Mucosa of stomach (tissue), 1 donor: Measurements from ENCODE around the gene TMEM59L.

Experiments used
- H3K27me3 ChIP-seq: one replicate; pipeline ENCODE4 v1.7.0; 2013; ENCODE audit warnings: mild to moderate bottlenecking, low read length; ENCODE audit not compliant: control insufficient read depth, insufficient read depth
- H3K36me3 ChIP-seq: one replicate; pipeline ENCODE4 v1.7.0; 2013; ENCODE audit warnings: low read length; ENCODE audit not compliant: control insufficient read depth, insufficient read depth
- H3K4me1 ChIP-seq: one replicate; pipeline ENCODE4 v1.7.0; 2013; ENCODE audit warnings: mild to moderate bottlenecking, low read length; ENCODE audit not compliant: control insufficient read depth, insufficient read depth
- H3K4me3 ChIP-seq: one replicate; pipeline ENCODE4 v1.7.0; 2013; ENCODE audit warnings: low read length
- H3K9ac ChIP-seq: one replicate; pipeline ENCODE4 v1.7.0; 2013; ENCODE audit warnings: mild to moderate bottlenecking, low read length, moderate library complexity
- H3K9me3 ChIP-seq: one replicate; pipeline ENCODE4 v1.7.0; 2013; ENCODE audit warnings: mild to moderate bottlenecking, low read length, moderate library complexity; ENCODE audit not compliant: control insufficient read depth
- donor health status: Pancreatic carcinoma.

Gene TMEM59L

DNA sequence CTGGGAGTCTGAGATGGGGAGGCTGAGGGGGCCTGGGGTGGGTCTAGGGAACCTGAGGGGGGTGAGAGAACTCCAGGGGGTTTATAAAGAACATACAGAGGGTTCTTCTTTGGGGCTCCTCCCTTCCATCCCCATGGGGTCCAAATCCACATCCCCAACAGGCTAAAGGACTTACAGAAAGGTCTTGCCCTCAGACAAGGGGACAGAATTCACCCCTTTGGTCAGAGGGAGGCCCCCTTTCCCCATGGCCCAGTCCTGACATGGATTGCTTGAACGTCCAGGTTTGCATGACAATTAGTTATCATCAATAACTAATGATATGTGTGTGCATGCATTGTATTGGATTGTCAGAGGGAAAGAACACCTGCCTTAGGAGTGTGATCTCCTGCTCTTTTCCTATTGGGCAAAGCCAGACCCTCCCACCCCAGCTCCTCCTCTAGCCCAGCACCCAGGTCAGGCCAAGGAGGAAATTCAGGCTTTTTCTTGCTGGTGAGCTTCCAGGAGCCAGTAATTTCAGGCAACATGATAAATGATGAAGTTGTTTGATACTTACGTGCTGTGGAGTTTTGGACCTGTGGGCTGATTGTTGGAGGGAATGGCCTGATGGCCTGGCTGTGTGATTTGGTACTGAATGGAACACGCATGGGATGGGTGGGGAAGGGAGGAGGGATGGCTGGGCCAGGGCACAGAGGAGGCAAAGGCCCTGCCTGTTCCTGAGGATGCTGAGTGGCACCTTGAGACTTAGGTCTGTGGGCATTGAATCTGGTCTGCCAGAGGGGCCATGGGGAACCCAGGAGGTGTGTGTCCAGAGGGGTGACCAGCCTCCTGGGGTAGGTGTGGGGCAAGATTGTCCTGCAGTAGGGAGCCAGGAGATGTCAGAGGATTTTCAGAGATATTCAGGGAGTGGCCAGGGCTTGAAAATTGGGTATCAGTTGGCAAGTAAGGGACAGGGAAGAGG is 25.3 kb downstream of the TMEM59L start:
- Histone ChIP-seq H3K27me3 (no peaks in the 10 kb centered on the region), H3K36me3 (no peaks in the 10 kb centered on the region), H3K9me3 (no peaks in the 10 kb centered on the region), H3K4me1 (peaks cover 29% of the 10 kb centered on the region), H3K4me3 (peak overlapping the region; percentile 77), H3K9ac (peak overlapping the region; percentile 86)

DNA sequence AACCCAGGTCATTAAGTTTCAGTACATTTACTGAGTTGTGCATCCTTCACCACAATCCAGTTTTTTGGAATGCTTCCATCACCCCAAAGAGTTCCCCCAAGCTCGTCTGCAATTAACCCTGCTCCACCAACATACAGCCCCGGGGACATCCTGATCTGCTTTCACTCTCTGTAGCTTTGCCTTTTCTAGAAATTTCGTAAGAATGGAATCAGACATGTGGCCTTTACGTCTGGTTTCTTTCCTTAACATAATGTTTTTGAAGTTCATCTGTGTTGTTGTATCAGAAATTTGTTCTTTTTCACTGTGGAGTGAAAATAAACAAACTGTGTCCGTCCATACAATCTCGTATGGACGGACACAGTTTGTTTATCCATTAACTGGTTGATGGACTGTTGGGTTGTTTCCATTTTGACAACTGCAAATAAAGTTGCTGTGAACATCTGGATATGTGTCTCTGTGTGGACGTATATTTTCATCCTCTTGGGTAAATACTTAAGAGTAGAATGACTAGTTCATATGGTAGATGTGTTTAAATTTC is 27.1 kb downstream of the TMEM59L start:
- H3K4me3 ChIP-seq = no peak overlapping the region
- H3K27me3 ChIP-seq = no peaks in the 10 kb centered on the region
- no peaks in the 10 kb centered on the region for H3K9me3 ChIP-seq
- H3K4me1 ChIP-seq = peaks cover 29% of the 10 kb centered on the region
- H3K36me3 ChIP-seq = no peaks in the 10 kb centered on the region
- H3K9ac ChIP-seq = no peak overlapping the region

DNA sequence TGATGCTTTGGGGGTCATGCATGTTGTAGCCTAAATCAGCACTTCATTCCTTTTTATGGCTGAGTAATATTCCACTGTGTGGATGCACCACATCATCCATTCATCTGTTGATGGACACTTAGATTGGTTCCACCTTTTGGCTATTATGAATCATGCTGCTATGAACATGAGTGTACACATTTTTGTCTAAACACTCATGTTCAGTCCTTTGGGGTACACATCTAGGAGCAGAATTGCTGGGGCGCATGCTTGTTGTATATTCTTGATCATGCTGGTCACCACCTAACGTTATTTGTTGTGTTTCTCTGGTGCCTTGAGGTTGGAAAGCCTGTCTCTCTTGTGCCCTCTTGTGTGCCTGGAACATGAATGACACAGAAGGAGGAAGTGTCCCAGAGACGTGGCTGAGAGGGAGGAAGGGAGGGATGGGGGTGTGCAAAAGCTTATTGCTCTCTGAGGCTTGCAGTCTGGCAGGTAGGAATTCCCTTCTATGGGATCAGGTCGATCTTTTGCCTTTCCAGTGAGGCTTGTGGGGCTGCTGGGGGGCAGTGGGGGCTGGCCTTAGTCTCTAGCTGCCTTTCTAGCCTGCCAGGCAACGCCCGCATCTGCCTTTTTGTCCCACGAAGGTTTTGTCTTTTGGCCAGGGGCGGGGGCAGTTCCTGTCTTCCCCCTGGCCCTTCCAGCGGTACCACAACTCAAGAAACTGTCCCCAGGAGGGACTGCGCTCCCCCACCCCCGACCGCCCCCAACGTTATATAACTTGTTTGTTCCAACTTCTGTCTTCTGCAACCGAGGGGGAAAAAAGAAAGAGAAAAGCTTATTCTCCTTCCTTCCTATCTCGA is 31.7 kb downstream of the TMEM59L start:
- Histone ChIP-seq H3K4me3 (no peak overlapping the region), H3K9ac (no peak overlapping the region), H3K4me1 (no peaks in the 10 kb centered on the region), H3K27me3 (no peaks in the 10 kb centered on the region), H3K9me3 (no peaks in the 10 kb centered on the region), H3K36me3 (no peaks in the 10 kb centered on the region)

DNA sequence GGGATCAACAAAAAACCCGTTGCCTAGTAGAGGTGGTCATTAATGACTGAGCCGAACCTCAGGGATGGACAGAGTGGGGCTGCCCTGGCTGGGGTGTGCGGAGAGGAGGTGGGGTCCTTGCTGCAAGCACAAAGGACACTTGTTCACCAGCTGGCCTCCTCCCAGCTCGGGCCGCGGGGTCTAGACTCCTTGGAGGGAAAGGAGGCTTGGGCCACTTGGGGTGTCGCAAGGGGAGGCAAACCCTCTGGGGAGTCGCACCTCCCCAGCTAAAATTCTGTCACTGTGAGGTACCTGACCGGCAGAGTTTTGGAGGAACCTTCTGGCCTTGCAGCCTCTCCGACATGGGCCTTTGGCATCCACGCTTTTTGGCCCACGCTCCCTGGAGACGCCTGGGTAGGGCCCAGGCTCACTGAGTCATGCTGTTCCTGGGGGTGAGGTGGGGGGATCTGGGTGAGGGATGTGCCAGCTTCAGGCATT is 32.4 kb downstream of the TMEM59L start:
- Histone ChIP-seq H3K36me3 (no peaks in the 10 kb centered on the region), H3K27me3 (no peaks in the 10 kb centered on the region), H3K9ac (no peak overlapping the region), H3K4me1 (no peaks in the 10 kb centered on the region), H3K9me3 (no peaks in the 10 kb centered on the region), H3K4me3 (no peak overlapping the region)

DNA sequence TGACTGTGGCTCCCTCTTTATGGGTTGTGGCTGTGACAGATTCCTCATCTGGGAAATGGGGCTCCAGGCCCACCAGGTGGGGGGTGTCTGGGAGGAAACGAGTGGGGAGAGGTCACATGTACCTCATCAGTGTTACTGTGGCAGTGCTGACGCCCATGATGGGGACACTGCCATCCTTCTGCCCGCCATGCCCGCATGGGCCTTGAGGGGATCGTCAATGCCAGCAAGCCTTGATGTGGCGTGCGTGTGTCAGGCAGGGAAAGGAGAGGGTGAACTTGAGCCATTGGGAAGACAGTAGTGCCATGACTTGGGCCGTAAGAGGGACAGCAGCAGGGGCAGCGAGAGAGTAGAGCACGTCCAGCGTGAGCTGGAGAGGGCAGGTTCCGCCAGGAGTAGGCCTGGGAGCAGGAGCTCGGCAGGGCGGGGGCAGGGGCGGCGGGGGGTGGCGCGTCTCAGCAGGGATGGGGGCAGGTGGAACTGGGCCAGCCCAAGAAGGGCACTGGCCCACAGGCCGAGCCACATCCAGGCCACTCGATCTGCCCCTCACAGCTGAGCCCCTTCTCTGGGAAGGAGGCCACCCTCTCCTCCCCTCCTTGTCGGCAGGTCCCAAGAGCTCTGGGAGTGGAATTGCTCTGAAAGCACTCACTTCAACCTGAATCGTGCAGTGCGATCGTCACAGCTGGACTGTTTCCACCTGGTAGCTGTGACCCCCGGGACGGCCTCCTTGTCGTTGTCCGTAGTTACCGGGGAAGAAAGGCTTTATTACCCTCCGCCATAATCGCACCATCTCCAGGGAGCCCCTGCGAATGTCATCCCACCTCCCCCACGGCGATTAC is 34.1 kb downstream of the TMEM59L start:
- Histone ChIP-seq H3K9me3 (no peaks in the 10 kb centered on the region), H3K4me1 (no peaks in the 10 kb centered on the region), H3K9ac (no peak overlapping the region)

DNA sequence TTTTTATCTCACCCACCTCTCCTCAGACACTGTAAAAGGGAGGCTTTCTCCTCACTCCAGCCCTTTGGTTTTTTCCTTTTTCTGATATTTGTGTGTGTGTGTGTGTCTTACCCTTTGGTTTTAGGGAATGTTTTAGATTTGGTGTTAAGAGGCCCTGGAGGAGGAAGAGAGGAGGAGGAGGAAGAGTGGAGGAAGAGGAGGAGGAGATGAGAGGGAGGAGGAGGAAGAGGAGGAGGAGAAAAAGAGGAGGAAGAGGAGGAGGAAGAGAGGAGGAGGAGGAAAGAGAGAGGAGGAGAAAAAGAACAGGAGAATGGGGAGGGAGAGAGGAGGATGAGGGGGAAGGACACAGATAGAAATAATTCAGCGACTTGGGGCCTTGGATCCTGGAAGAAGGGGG is 34.7 kb downstream of the TMEM59L start:
- H3K4me1 ChIP-seq = no peaks in the 10 kb centered on the region
- H3K36me3 ChIP-seq = no peaks in the 10 kb centered on the region
- H3K9me3 ChIP-seq = no peaks in the 10 kb centered on the region
- H3K27me3 ChIP-seq = no peaks in the 10 kb centered on the region
- H3K9ac ChIP-seq = no peak overlapping the region
- no peak overlapping the region for H3K4me3 ChIP-seq

More for the DNA sequence above, 34.1 kb downstream of the TMEM59L start:
- H3K27me3 ChIP-seq = no peaks in the 10 kb centered on the region
- H3K36me3 ChIP-seq = no peaks in the 10 kb centered on the region
- H3K4me3 ChIP-seq = no peak overlapping the region

DNA sequence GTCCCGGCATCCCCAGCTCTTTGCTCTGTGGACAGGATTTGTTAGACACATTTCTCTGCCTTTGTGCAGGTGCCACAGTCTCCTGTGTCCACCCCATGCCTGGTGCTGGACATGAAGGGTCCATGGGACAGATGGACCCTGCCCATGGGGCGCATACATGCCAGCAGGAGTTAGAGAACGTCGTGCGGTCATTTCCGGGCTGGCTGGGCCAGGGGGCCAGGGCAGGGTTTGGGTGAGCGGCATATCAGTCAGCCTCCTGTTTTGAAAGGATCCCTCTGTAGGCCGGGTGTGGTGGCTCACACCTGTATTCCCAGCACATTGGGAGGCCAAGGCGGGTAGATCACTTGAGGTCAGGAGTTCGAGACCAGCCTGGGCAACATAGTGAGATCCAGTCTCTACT is 35.1 kb downstream of the TMEM59L start:
- no peak overlapping the region for H3K4me3 ChIP-seq
- no peaks in the 10 kb centered on the region for H3K9me3 ChIP-seq
- no peaks in the 10 kb centered on the region for H3K4me1 ChIP-seq
- H3K27me3 ChIP-seq = no peaks in the 10 kb centered on the region
- no peaks in the 10 kb centered on the region for H3K36me3 ChIP-seq
- H3K9ac ChIP-seq = no peak overlapping the region

DNA sequence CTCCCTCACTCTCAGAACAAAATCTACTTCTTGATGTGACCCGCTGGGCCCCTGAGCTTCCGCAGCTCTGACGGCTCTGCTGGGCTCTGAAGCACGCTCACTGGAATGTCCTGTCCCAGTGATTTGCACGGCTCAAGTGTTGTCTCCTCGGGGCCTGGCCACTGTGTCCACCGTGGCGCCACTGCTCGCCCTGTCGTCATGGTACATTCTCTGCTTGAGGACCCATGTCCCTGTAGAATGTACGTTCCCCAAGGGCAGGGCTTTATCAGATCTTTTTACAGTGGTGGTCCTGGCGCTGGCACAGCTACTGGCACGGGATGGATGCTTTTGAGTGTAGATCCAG is 36.3 kb downstream of the TMEM59L start:
- Histone ChIP-seq H3K9me3 (no peaks in the 10 kb centered on the region), H3K9ac (no peak overlapping the region), H3K36me3 (no peaks in the 10 kb centered on the region), H3K27me3 (no peaks in the 10 kb centered on the region), H3K4me3 (no peak overlapping the region), H3K4me1 (no peaks in the 10 kb centered on the region)

DNA sequence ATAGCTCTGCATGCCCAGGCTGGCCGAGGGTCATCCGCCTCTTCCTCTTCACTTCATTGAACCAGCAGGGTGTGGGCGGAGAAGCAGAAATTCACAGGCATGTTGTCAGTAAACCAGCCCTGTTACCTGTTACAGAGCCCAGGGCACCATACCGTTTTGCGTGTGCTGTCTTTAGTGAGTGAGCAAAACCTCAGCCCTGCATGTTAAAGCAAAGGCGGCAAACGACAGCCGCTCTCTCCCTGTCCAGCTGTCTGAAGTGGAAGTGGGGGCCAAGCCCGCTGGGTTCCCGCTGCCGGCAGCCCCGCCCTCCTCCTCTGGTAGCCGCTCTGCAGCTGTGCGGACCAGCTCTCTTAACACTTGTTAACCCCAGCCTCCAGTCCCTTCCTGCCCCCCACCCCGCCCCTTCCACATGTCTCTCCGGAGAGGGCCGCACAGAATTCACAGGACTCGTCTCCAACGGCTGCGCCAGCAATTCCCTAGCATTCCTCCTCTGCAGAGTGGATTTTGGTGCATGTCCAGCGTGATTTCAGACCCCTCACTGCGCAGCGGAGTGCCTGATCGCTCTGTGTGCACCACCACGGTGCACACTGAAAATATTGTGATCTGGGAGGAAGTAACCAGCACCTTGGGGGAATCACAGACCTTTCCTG is 36.8 kb downstream of the TMEM59L start:
- Histone ChIP-seq H3K9me3 (no peaks in the 10 kb centered on the region), H3K4me1 (no peaks in the 10 kb centered on the region)

DNA sequence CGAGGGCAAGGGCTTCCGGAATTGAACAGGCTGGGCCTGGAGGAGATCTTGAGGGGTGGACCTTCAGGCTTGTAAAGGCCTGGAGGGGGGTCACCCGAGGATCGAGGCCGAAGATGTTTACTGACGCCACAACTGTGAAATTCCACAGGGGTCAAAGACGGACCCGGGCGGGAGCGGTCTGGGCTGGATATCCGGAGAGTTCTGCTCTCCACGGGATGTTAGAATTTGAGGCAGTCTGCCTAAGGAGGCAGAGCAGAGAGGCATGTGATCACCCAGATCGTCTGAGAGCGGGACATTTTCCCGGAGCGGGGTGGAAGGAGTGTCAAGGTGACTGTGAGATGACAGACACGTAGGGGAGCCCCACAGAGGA is 37.3 kb downstream of the TMEM59L start:
- Histone ChIP-seq H3K36me3 (no peaks in the 10 kb centered on the region), H3K9ac (no peak overlapping the region), H3K4me1 (no peaks in the 10 kb centered on the region), H3K9me3 (no peaks in the 10 kb centered on the region), H3K27me3 (no peaks in the 10 kb centered on the region), H3K4me3 (no peak overlapping the region)

More for the DNA sequence above, 36.8 kb downstream of the TMEM59L start:
- Histone ChIP-seq H3K36me3 (no peaks in the 10 kb centered on the region), H3K9ac (no peak overlapping the region), H3K4me3 (no peak overlapping the region), H3K27me3 (no peaks in the 10 kb centered on the region)

DNA sequence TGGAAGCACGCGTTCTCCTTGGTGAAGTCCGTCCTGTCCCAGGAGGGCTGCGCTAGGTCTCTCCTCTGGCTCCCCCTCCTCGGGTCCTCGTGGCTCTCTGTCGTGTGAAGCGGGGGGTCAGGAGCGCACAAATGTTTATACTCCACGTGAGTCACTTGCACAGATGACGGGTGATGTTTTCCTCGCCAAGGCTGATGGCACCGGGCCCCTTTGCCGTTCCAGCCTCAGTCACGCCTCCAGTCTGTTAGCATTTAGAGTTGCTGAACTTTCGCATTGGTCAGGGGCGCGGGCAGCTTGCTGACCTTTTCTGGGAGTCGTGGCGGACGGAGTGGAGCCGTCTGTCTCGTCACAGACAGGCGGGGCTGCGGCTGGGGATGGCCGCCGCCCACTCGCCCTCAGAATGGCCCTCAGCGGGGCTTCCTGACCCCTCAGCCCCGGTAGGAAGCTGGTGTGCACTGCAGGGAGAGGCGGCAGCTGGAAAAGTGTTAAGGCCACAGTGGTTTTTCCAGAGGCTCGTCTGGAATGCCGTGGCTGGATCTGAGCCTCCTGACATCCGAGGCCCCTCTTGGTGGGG is 37.9 kb downstream of the TMEM59L start:
- no peak overlapping the region for H3K4me3 ChIP-seq
- no peaks in the 10 kb centered on the region for H3K4me1 ChIP-seq
- no peaks in the 10 kb centered on the region for H3K9me3 ChIP-seq
- H3K9ac ChIP-seq = no peak overlapping the region
- H3K36me3 ChIP-seq = no peaks in the 10 kb centered on the region
- no peaks in the 10 kb centered on the region for H3K27me3 ChIP-seq
